ENCODE measurements around the gene CASKIN1.

The CASKIN1 gene

DNA sequence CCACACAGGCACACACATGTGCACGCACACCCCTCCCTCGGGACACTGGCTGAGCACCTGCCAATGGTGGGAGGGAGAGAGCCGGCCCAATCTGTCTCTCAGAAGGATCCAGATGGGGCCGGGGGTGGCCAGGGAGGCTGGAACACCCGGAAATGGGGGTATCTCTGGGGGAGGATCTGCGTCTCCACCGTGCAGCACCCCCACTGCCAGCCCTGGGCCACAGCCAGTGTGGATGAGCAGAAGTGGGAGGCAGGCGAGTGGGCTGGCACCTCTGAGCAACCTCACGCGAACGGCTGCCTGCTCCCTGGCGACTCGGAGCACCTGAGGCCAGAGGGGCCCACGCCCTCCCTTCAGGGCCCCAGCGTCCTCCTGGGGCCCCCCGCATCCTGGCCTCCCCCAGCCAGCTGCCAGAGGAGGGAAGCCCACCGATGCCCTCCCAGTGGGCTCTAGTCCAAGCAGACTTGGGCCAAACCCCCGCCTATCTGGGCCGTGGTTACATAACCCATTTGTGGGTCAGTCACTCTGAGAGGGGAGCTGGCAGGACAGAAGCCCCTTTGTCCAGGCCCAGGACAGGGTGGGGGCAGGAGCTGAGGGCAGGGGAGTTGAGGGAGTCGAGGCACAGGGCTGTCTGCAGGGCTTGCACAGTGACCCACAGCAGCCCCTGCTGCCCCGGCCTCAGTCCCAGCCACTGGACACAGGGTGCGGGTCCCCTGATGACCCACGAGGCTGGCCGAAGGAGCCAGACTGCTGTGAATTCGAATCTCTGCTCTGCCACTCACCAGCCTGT lies 5.6 kb downstream of the CASKIN1 start:
- DNase-seq, result no peak

GRCh38 chr16:2190002-2190658 lies 6.3 kb downstream of the CASKIN1 start:
- no peak for DNase-seq

DNA sequence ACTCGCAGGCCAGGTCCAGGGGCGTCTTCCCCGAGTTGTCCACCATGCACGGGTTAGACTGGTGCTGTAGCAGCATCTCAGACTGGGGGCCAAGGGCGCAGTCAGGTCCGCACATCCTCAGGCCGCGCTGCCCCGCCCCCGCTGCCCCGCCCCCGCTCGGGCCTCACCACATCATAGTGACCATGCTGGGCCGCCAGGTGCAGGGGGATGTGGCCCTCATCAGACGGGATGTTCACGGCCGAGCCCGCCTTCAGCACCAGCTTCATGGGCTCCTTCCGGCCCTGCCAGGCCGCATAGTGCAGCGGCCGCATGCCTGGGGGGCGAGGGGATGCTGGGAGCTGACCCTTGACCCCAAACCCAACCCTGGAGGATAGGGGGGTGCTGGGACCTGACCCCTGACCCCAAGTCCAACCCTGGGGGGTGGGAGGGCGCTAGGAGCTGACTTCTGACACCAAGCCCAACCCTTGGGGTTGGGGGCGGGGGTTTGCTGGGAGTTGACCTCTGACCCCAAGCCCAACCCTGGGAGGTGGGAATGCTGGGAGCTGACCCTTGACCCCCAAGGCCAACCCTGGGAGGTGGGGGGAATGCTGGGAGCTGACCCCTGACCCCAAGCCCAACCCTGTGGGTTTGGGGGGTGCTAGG lies 7.0 kb downstream of the CASKIN1 start:
- no peak for DNase-seq

- DNase-seq, result no peak
Observed at GRCh38 chr16:2188395-2188794, 8.0 kb downstream of the CASKIN1 start.

DNA sequence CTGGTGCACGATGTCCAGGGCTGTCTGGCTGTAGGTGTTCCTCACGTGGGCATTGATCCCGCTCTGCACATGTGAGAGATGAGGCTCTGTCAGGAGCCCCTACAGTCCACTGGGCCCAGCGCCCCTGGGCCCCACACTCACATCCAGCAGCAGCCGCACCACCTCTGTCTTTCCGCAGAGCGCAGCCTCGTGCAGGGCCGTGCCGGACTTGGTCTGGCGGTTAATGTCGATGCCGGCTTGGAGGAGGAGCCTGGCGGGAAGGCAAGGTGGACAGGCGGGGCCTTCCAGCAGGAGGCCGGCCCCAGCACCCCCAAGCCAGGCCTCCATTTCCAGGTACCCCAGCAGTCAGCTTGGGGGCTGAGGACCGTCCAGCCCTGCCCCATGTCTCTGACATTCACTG lies 9.2 kb downstream of the CASKIN1 start:
- no peak for DNase-seq

DNA sequence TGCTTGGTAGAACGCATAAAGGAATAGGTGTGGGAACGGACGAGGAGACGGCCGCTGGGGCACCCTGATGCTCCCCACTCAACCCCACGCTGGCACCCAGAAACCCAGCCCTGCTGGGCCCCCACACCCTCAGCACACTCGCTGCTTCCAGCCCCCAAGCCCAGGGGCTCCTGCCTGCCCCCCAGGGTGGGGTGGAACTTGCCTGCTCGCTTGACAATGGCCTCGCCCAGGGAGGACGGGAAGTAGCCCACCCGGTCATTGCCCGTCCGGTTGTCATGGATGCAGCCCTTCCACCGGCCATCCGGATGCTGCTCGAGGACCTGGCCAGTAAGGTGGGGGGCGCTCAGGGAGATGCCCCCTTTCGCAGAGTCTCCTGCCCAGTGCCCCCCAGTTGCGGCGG lies 9.9 kb downstream of the CASKIN1 start:
- DNase-seq, result no peak

DNA sequence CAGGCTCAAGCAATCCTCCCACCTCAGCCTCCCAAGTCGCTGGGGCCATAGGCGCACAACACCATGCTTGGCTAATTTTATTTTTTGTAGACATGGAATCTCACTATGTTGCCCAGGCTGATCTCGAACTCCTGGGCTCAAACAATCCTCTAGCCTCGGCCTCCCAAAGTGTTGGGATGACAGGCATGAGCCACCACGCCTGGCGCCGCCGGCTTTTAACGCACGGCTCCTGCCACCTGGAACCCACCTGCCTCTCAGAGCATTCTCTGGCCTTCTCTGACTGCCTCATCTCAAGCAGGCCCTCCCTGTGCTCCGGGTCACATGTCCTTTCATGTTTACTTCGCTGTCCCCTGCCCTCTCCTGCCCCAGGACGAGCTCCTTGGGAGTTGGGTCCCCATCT lies 10.3 kb downstream of the CASKIN1 start:
- no peak for DNase-seq

DNA sequence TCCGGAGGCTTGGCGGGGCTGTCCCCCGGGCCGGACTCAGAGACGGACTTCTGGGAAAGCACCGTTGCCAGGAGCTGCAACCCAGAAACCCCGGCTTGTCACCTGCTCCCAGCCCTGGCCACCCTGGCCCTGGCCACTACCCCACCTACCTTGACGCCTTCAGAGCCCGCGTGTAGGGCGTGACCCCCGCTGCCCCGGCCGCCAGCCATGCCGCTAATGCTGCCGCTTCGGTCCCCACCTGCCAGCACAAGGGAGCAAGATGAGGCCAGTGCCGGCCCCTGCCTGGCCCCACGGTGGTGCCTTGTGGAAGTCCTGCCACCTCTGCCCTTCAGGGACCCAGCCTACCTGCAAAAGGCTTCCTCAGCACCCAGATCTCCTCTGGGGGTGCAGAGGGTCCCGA lies 11.4 kb downstream of the CASKIN1 start:
- no peak for DNase-seq

DNA sequence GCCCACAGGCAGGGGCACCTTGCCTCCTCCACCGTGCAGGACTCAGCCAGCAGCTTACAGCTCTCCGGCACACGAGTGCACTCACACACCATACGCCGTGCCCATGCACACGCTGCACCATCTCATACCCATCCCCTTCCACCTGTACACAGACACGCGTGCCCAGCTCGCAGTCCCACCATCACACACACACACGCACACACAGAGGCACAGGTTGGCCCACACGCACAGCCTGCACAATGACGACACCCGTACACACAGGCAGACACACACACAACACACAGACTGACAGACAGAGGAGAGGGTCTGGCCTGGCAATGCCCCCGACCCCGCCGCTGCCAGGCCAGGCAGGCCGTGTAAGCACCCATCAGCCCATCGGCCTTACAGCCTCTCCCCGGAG lies 12.1 kb downstream of the CASKIN1 start:
- no peak for DNase-seq

DNA sequence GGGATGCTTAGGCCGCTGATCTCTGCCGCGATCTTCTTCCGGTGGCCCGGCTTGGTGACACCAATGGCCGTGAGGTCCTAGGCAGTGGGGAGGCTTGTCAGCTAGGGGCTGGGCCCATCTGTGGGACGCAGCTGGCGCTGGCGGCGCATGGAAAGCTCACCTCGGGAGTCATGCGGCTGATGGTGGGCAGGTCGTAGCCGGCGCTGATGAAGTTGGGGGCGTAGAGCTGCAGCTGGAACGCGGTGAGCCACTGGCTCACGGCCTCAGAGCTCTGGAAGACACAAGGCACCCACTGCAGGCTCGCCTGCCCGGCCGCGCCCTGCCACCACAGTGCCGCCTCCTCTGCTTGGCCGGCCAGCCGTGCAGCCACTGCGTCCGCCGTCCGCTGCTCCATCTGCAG lies 12.7 kb downstream of the CASKIN1 start:
- no peak for DNase-seq

DNA sequence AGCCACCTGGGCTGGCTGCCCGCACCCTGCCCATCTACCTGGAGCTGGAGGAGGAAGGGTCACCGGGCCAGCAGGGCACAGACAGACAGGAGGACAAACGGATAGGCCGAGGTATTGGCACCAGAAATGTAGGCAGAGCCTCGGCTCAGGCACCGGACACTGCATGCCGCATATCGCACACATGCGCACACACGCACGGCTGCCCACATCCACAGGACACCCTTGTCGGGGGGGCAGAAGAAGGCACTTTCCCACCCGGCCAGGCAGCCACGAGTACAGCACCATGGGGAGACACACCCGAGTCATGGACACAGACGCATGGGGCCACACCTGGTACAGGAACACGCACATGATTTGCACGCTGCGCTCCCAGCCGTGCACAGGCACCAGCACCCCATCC lies 14.5 kb downstream of the CASKIN1 start:
- no peak for DNase-seq

DNA sequence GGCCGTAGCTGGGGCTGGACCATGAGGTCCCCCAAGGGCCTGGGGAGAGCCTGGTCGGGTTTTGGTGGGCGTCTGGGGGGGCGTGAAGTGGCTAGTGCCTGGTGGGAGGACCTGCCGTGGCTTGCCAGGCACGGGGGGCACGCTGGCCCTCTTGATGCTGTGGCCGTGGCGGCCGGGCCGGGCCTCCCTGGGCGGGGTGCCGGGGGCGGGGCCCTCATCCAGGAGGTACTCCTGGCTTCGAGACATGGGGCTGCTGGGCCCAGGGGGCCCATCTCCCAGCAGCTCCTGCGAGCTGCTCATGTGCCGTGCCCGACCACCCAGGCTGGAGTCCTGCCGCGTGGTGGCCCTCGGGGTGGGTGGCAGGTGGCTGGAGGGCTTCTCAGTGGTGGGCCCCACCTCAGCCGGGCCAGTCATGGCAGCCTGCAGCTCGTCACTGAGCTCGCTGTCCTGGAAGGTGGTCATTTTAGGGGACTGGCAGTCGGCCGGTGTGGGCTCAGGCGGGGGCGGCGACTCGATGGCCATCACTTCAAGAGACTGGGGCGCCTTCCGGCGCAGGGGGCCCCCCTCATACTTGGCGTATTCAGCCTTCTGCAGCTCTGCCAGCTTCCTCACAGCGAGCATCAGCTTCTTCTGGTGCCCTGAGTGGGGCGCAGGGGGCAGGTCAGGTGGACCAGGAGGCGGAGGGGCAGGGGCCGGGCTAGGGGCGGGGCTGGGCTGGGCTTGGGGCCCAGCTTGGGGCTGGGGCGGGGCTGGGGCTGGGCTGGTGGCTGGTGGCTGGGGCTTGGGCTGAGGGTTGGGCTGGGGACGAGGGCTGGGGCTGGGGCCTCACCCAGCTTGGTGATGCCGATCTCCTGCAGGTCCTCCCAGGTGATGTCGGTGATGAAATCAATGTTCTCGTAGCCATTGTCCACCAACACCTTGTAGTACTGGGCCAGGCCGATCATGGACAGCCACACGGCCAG lies 15.2 kb downstream of the CASKIN1 start:
- DNase-seq, result no peak

DNA sequence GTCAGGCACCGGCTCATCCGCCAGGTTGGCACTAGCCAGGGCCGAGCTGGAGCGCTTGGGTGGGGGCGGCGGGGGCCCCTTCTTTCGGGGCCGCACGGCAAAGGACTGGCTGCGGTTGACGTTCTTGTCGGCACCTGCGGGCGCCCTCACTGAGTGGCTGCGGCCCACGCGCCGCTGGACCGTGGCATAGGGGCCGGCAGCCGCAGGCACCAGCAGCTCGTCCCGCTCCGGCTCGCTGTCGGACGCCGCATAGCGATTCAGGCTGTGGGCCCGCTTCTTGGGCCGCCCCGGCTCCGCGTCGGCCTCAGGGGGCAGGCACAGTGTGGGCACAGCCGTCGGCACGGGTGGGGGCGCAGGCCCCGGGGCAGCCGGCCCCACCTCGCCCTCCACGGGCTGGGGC lies 15.9 kb downstream of the CASKIN1 start:
- DNase-seq, result no peak

DNA sequence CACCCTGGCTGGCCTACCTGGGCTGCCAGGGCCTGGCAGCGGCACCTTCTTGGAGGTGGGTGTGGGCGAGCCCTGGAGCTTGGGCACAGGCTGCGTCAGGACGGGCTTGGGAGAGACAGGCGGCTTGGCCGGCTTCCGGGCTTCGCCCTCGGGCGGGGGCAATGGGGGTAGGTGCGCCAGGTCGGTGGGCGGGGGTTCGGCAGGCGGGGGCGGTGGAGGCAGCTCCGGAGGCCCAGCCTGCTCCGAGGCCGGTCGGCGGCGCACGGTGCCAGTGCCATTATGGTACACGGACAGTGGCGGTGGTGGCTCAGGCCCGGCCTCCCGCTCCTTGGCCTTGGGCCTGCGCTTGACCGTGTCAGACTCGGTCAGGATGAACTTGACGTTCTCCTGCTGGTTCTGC lies 16.8 kb downstream of the CASKIN1 start:
- DNase-seq, result no peak

- DNase-seq, result no peak
Observed at GRCh38 chr16:2179107-2179501, 17.3 kb downstream of the CASKIN1 start.

DNA sequence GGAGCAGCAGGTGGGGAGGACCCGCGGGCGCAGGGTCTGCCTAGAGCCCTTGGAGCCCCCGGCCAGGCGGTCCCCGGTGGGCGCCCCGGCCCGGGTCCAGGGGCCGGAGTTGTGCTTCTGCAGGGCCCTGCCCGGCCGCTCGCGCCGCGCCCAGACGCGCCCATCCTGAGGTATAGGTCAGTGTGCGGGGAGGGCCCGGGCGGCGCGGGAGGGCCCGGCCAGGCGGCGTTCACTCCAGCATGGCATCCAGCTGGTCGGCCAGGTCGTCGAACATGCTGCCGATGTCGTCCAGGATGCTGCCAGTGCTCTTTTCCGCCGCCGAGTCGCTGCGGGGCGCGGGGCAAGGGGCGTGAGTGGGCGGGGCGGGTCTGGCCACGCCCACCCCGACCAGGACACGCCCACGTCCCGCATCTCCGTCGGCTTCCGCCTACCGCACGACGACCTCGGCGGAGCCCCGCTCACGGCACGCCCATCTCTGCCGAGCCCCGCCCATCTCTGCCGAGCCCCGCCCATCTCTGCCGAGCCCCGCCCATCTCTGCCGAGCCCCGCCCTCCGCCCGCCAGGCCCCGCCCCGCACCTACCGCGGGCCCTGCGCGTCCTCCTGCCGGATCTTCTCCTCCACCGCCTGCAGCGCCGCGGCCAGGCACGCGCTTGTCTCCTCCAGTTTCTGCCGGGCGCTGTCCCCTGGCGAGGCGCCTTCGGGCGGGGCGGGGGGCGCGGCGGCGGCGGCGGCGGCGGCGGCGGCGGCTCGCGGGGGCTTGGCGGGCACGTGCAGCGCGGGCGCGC lies 17.9 kb downstream of the CASKIN1 start:
- peak; percentile 57 for DNase-seq

- DNase-seq, result no peak
Observed at GRCh38 chr16:2177561-2177960, 18.8 kb downstream of the CASKIN1 start.

GRCh38 chr16:2177101-2177500 lies 19.3 kb downstream of the CASKIN1 start:
- no peak for DNase-seq

- DNase-seq, result no peak
Observed at GRCh38 chr16:2176047-2176446, 20.4 kb downstream of the CASKIN1 start.

GRCh38 chr16:2175454-2175853 lies 21.0 kb downstream of the CASKIN1 start:
- DNase-seq, result no peak

DNA sequence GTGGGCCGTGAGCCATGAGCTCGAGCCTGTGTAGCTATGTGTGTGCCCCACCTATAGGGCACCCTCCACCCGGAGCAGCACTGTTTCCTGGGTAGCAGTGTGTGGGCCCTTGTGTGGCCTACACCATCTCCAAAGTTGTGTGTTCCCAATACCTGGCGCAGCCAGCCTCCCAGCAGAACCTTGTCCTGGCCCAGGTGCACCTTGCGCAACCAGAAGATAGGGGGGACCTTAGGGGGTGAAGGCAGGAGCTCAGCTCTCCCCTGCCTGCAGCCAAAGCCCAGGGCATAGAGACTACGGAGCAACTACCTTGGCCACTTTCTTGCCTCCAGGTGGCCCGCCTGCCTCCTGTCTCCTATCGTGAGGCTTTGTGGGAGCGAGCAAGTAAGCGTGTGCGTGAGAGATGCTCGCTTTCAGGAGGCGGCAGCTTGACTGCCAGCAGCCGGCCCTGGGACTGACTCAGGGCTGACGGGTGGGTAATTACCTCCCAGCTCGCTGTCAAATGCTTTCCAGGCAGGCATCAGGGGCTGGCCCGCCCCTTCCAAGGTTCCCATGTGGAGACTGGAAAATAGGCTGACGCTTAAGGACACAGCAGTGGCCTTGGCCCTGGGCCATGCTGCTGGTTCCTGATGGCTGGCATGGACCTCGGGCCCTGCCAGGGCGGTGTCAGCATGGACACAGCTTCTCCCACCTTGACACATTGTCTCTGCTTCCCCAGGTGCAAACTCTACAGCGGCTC lies 21.8 kb downstream of the CASKIN1 start:
- DNase-seq, result no peak

DNA sequence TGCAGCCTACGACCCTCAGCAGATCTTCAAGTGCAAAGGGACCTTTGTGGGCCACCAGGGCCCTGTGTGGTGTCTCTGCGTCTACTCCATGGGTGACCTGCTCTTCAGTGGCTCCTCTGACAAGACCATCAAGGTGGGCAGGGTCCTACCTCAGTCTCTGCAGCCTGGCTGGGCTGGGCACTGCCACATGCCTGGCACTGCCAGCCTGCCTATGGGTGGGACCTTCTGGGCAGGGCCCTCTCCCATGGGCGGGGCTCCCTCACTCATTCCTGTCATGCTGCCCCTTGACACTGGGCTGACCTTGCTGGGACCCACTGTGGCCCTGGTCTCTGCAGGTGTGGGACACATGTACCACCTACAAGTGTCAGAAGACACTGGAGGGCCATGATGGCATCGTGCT lies 22.5 kb downstream of the CASKIN1 start:
- DNase-seq, result no peak
